Right cardiac atrium (tissue), 5 donors: ENCODE measurements around the gene ANKRD24. TPM values are rescaled to one million over a fixed set of nuclear protein-coding genes. Genes with fewer than 3 reads are reported as not detected.

ENCODE experiments used
- ATAC-seq, 2 donors: fragments of 200-7000 bp; cut with Tn5 transposase; one replicate each; pipeline versions ENCODE4 v1.8.0 to v1.9.1; 2020; ENCODE audit warnings: moderate library complexity in 2 of 2, mild to moderate bottlenecking in 1 of 2
- DNase-seq, 3 donors: peaks; one replicate each; pipeline ENCODE4 v3.0.0-alpha.2; 2020
- H3K27ac ChIP-seq: one replicate; pipeline ENCODE4 v1.5.1; 2013; ENCODE audit warnings: mild to moderate bottlenecking, low read length, control low read depth, moderate library complexity
- H3K27me3 ChIP-seq: one replicate; pipeline ENCODE4 v1.6.1; 2013; ENCODE audit not compliant: control insufficient read depth, insufficient read depth
- H3K4me1 ChIP-seq: one replicate; pipeline ENCODE4 v1.6.1; 2013; ENCODE audit warnings: low read length; ENCODE audit not compliant: control insufficient read depth, insufficient read depth
- H3K4me3 ChIP-seq: one replicate; pipeline ENCODE4 v1.5.1; 2013; ENCODE audit warnings: low read length, control low read depth
- H3K9me3 ChIP-seq: one replicate; pipeline ENCODE4 v1.6.1; 2013; ENCODE audit warnings: low read length; ENCODE audit not compliant: control insufficient read depth
- WGBS: extraction: QIAGEN DNeasy Blood & Tissue Kit; methylation state at CpG from one replicate; pipeline ENCODE4 v1.1.7; 2013; 5-methylcytosine and 5-hydroxymethylcytosine counted together
- intact Hi-C, 4 donors: fragments of 100-400 bp; cut with DNase I; formaldehyde crosslinking; loops; one replicate each; pipeline versions ENCODE4 v1.11.0 to v1.14.0; 2022 to 2023
- polyA plus RNA-seq: library from polyadenylated mRNA; stranded (reverse); fragments of 200-250 nt; gene quantifications from one replicate; pipeline ENCODE4 v1.2.3, GENCODE V29; 2013
- total RNA-seq, 4 donors: library from RNA; stranded (reverse); fragmentation: NEBNext Ultra II Directional; extraction: Animal tissue kit (Norgen Biotek cat#: 25700); gene quantifications; one replicate each; pipeline ENCODE4 v1.2.1, GENCODE V29; 2021
- donor health status: healthy with polysubstance abuse.
- donor health status: DM: no; HTN: yes; CAD: no.
- donor health status: DM: no; HTN: no; CAD: no.
- donor health status: DM: no; HTN: yes; CAD: no; lungs with severe emphysema.
- donor health status: DM: yes; HTN: yes; CAD: no.

Gene ANKRD24
- total and polyA plus RNA-seq, 5 donors = 0.31 to 0.88 (median 0.45) TPM

- peak in 1 of 2 donors; percentile 19 for ATAC-seq
- no peaks in the 10 kb centered on the region for H3K27me3 ChIP-seq
- 72% methylated on average over 33 of the region's 33 CpGs for WGBS
Observed at GRCh38 chr19:4199699-4200293, 17.3 kb downstream of the ANKRD24 start.

GRCh38 chr19:4200940-4201542 is 18.6 kb downstream of the ANKRD24 start:
- Histone ChIP-seq H3K9me3 (no peaks in the 10 kb centered on the region), H3K27ac (no peak overlapping the region), H3K4me1 (no peaks in the 10 kb centered on the region), H3K27me3 (no peaks in the 10 kb centered on the region), H3K4me3 (no peak overlapping the region)
- WGBS = 78% methylated on average over 2 of the region's 2 CpGs
- ATAC-seq (no peak), DNase-seq (no peak)
- intact Hi-C loops = loop anchor here in 1 of 4 donors (5.0 to 10.0 kb wide), 2 partner anchors 56 to 214 kb away; partner anchors contain the start of gene EEF2

More at GRCh38 chr19:4199699-4200293, 17.3 kb downstream of the ANKRD24 start:
- peak in 1 of 3 donors; percentile 29 for DNase-seq
- H3K9me3 ChIP-seq = no peaks in the 10 kb centered on the region
- H3K27ac ChIP-seq = no peak overlapping the region
- no peaks in the 10 kb centered on the region for H3K4me1 ChIP-seq
- no peak overlapping the region for H3K4me3 ChIP-seq
- intact Hi-C loops = loop anchor here in 1 of 4 donors (5.0 to 10.0 kb wide), 2 partner anchors 55 to 212 kb away; partner anchors contain the start of gene EEF2

- 88% methylated on average over 4 of the region's 4 CpGs for WGBS
- Histone ChIP-seq H3K4me3 (no peak overlapping the region), H3K9me3 (no peaks in the 10 kb centered on the region), H3K27me3 (no peaks in the 10 kb centered on the region), H3K27ac (no peak overlapping the region), H3K4me1 (no peaks in the 10 kb centered on the region)
- DNase-seq (peak in 1 of 3 donors; percentile 13), ATAC-seq (no peak)
- intact Hi-C loops = loop anchor here in 1 of 4 donors (5.0 to 10.0 kb wide), 2 partner anchors 57 to 214 kb away; partner anchors contain the start of gene EEF2
Observed at GRCh38 chr19:4201798-4202197, 19.3 kb downstream of the ANKRD24 start.

- no peak for ATAC-seq
- intact Hi-C loops = loop anchor here in 1 of 4 donors (10.0 kb wide), 1 partner anchor 62 kb away; no protein-coding TSS in a partner anchor
- H3K27me3 ChIP-seq = no peaks in the 10 kb centered on the region
- WGBS = 81% methylated on average over 10 of the region's 10 CpGs
- no peak overlapping the region for H3K4me3 ChIP-seq
- no peaks in the 10 kb centered on the region for H3K9me3 ChIP-seq
- no peak for DNase-seq
- H3K4me1 ChIP-seq = no peaks in the 10 kb centered on the region
- H3K27ac ChIP-seq = no peak overlapping the region
Observed at GRCh38 chr19:4206818-4207484, 24.5 kb downstream of the ANKRD24 start.

GRCh38 chr19:4208385-4209094 is 26.1 kb downstream of the ANKRD24 start:
- intact Hi-C loops = loop anchor here in 1 of 4 donors (10.0 kb wide), 1 partner anchor 64 kb away; no protein-coding TSS in a partner anchor
- WGBS = 79% methylated on average over 13 of the region's 13 CpGs
- H3K27ac ChIP-seq = no peak overlapping the region
- DNase-seq (peak in 1 of 3 donors; percentile 21), ATAC-seq (no peak)
- H3K27me3 ChIP-seq = no peaks in the 10 kb centered on the region
- H3K9me3 ChIP-seq = no peaks in the 10 kb centered on the region
- no peaks in the 10 kb centered on the region for H3K4me1 ChIP-seq
- no peak overlapping the region for H3K4me3 ChIP-seq

GRCh38 chr19:4210166-4210731 is 27.8 kb downstream of the ANKRD24 start:
- intact Hi-C loops = no loop called here
- H3K27me3 ChIP-seq = no peaks in the 10 kb centered on the region

GRCh38 chr19:4213116-4213515 is 30.6 kb downstream of the ANKRD24 start:
- Histone ChIP-seq H3K27me3 (no peaks in the 10 kb centered on the region), H3K9me3 (no peaks in the 10 kb centered on the region), H3K4me3 (no peak overlapping the region), H3K27ac (no peak overlapping the region), H3K4me1 (no peaks in the 10 kb centered on the region)
- intact Hi-C loops = no loop called here
- ATAC-seq (no peak), DNase-seq (no peak)
- WGBS = 80% methylated on average over 3 of the region's 3 CpGs

More at GRCh38 chr19:4210166-4210731, 27.8 kb downstream of the ANKRD24 start:
- DNase-seq = peak in 1 of 3 donors; percentile 46
- Histone ChIP-seq H3K9me3 (no peaks in the 10 kb centered on the region), H3K27ac (no peak overlapping the region), H3K4me3 (no peak overlapping the region), H3K4me1 (no peaks in the 10 kb centered on the region)
- ATAC-seq = peak in 1 of 2 donors; percentile 38
- 77% methylated on average over 15 of the region's 15 CpGs for WGBS

GRCh38 chr19:4215807-4216206 is 33.3 kb downstream of the ANKRD24 start:
- intact Hi-C loops = no loop called here
- WGBS = 62% methylated on average over 10 of the region's 10 CpGs

GRCh38 chr19:4216846-4217245 is 34.4 kb downstream of the ANKRD24 start:
- DNase-seq (peak in 1 of 3 donors; percentile 8), ATAC-seq (no peak)
- intact Hi-C loops = no loop called here
- H3K27ac ChIP-seq = no peak overlapping the region
- H3K27me3 ChIP-seq = no peaks in the 10 kb centered on the region
- no peaks in the 10 kb centered on the region for H3K4me1 ChIP-seq
- no peaks in the 10 kb centered on the region for H3K9me3 ChIP-seq
- no peak overlapping the region for H3K4me3 ChIP-seq
- WGBS = 81% methylated on average over 6 of the region's 6 CpGs

More at GRCh38 chr19:4215807-4216206, 33.3 kb downstream of the ANKRD24 start:
- DNase-seq = peak in 1 of 3 donors; percentile 8
- Histone ChIP-seq H3K4me1 (no peaks in the 10 kb centered on the region), H3K27me3 (no peaks in the 10 kb centered on the region), H3K4me3 (no peak overlapping the region), H3K9me3 (no peaks in the 10 kb centered on the region), H3K27ac (no peak overlapping the region)
- ATAC-seq = no peak
